Stimulated activated naive CD4-positive, alpha-beta T cell (primary cell): Measurements from ENCODE around the gene ZNF385A.
"Not testable (repeated sequence)": the region's sequence is repeated elsewhere in the genome, so short reads cannot be mapped to it uniquely, and the experiment has no call there.

Source experiments
- DNase-seq, 6 experiments: peaks; one replicate each; lab custom pipeline; 2025; lab: John Stamatoyannopoulos, UW

The ZNF385A gene

DNA sequence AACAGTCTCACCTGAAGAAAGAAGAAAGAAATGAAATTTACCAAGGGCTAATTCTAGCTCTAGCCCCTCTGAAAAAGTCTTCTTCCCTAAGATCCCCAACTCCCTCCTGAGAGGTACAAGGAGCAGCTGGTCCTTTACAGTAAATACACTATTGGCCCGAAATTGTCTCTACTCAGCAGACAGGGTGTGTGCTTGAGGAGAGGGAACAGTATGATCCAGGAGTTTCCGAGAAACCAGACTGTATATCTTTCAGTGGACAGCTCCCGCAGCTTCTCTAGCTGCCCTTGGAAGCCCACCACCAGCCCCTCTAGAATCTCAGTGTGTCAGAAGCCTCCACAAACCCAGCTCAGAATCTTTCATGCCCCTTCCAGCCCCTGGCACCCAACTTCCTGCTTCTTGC, 28.3 kb downstream of the ZNF385A start:
- no peak for DNase-seq

- DNase-seq = no peak
Observed at GRCh38 chr12:54355104-54355815, 29.3 kb downstream of the ZNF385A start.

GRCh38 chr12:54354271-54354670, 30.3 kb downstream of the ZNF385A start:
- not testable (repeated sequence) for DNase-seq

DNA sequence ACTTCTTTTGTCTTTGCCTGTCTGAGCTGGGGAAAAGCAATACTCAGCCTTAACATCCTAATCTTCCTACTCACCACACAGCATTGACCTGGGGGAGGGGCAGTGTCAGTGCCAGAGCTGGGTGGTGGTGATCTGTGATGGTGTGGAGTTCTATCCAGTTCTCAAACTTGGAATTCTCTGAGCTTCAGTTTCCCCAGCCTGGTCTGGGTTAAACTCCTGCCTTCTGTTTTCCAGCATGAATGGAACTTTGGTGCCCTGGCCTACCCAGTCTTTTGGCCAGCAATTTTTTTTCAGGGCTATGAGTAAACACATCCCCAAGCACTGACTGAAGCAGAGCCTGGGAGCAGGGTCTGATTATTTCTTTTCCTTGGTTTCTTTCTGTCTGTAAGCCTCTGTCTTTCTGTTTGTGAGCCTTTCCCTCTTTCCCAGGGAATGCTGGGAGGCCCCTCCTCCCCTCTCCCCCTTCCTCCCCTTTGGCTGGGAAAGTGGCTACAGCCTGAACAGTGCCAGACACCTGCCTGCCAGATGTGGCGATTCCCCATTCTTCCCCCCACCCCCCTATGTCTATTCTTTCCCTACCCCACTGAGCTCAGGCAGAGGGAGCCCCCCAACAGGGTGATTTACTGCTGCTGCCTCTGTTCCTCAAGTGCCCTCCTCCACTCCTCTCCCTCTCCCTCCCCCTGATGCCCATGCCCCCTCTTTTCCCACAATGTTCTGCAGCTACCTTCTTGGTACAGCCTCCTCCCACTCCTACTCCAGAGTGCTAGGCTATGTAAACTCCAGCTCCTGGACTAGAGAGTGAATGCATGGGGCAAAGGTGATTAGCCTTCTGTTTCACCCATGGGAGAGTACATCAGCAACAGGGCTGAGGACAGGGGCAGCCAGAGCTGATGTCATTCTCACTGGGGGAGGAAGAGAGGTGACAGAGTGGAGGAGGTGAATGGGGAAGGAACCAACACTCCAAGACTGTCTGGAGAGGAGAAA, 31.4 kb downstream of the ZNF385A start:
- DNase-seq = no peak

DNA sequence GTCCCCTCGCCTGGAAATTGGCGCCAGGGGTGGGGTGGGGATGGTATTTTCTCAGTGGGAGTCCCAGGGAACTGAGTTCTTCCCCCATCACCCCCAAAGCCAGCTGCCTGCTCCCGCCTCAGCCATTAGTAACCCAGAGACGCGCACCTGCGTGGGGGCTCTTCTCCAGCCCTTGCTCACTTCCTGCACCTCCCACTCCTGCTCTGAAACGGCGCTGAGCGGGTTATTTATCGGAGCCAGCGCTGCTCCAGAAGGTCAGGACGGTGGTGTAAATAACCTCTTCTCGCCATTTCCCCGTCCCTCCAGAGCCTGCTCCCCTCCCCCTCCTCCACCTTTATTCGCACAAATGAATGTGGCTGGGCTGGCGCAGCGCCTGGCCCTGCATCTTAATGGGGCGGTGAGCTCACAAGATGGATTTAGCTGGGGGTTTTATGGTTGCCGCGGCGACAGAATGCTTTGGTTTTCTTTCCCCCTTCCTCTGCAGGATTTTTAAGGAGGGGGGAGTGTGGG, 32.5 kb downstream of the ZNF385A start:
- peak in 4 of 6 experiments; percentile 4 to 25 (median 22) for DNase-seq

DNA sequence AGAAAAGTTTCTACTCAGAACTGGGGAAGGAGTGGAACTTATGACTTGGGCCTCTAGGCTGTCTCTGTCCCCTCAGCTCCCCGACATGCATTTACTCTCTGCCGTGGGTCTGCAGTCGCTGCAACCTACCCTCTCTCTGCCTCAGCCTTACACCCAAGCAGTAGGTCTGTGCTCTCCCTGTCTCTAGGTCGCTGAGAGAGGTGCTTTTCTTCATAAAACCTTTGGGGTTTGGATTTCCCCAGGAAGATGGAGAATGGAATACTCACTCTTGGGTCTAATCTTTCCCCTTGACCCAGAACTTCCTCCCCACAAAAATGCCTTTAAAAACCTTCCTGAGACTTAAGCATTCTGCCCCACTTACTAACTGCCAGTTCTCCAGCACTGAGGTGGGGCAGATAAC, 33.2 kb downstream of the ZNF385A start:
- DNase-seq = no peak

DNA sequence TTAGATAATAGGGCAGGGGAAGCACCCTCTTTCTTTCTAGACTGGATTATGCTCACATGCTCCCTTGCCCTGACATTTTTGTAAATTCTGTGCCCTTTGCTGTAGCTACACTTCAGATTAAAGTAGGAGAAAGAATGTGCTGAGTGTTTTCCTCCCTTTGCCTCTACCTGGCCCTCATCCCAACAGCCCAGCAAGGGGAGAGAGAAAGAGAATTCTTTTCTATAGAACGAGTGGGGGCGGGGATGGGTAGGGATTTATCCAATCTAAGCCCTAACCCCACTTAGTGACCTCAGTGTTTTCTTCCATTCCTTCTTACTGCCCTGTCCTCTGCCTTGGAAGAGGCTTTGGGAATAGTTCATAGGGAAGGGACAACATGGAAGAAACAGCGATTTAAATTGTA, 33.8 kb downstream of the ZNF385A start:
- DNase-seq = no peak

- DNase-seq = no peak
Observed at GRCh38 chr12:54349679-54350078, 34.9 kb downstream of the ZNF385A start.

DNA sequence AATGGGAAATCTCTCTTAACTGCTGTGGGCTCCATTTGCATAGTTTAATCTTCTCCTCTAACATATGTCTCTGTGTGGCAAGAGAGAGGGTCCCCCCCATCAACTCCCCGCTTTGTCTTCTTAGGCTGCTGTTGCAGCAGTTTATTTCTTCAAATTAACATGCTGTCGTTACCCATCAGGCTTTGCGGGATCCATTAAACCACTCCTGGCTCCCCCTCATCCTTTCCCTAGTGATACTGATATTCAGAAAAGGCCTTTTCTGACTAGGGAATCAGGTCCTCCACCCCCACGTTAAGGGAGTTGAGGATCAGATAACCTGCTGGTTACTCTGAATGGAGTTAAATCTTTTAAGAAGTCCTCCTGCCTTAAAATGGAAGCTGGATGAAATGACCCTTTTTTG, 35.5 kb downstream of the ZNF385A start:
- no peak for DNase-seq

DNA sequence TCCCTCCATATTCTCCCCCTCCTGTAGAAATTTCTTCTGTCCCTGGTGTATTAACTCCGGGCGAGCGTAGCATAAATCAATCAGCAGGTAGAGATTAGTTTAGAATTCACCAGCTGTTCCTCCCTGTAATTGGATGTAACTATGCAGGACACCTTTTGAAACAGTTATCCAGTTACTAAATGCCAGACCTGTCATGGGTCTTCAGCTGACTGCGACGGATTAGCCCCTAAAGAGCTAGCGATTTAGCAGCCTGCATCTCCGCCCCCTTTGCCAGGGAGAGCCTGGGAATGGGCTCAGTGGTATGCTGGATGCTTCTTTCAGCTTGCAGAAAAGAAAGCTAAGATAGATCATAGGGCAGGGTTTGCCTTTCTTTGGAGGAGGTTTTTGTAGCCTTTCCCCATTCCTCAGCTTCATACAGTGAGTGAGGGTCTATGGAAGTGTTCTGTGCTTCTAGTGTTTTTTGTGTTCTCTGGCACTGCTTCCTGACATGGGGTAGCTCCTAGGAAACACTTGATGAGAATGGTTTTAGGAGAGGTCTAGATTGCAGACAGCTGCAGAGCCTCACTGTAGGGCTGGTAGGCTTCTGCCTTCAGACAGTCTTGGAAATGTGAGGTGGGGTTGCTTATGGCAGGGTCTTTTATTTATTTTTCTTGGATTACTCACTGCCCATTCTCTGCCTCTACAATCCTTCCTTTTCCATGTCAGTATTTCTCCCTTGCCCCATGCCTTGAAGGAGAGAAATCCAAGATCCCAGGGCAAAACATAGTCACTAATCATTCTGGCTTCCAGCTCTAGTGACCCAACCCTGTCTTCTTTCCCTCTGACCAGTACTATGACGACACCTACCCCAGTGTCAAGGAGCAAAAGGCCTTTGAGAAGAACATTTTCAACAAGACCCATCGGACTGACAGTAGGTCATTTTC, 42.9 kb downstream of the ZNF385A start:
- no peak for DNase-seq

DNA sequence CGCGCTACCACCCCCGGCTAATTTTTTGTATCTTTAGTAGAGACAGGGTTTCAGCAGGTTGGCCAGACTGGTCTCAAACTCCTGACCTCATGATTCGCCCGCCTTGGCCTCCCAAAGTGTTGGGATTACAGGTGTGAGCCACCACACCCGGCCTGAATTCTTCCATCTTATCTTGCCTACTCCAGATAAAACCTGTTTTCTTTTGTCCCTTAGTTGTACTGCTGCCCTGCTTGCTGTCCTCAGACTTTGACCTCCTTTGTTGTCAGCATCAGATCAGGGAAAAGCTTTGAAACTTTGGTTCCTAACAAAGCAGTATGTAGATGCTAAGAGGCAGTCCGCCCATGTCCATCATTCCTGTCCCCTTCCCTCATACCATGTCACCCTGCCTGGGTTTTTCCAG, 43.7 kb downstream of the ZNF385A start:
- no peak for DNase-seq

DNA sequence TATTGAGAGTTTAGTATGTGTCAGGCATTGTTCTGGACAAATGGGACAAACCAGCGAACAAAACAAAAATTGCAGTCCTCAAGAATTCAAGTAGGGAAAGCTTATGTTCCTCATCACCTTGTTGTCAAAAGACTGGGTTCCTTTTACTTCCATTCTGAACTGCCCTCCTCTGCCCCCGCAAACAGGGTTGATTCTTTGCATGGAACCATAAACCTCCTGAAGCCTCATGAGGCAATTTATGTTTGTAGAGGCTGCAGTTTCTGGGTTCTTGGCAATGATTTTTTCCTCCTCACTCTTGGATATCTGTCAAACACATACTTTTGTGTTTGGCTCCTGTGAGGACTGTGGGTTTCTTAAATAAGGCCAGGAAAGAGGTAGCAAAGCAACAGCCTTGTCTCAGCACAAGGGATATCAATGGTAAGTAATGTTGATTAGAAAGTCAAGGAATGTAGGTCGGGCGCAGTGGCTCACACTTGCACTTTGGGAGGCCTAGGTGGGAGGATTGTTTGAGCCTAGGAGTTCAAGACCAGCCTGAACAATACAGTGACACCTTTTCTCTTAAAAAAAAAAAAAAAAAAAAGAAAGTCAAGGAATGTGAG, 45.7 kb downstream of the ZNF385A start:
- no peak for DNase-seq

DNA sequence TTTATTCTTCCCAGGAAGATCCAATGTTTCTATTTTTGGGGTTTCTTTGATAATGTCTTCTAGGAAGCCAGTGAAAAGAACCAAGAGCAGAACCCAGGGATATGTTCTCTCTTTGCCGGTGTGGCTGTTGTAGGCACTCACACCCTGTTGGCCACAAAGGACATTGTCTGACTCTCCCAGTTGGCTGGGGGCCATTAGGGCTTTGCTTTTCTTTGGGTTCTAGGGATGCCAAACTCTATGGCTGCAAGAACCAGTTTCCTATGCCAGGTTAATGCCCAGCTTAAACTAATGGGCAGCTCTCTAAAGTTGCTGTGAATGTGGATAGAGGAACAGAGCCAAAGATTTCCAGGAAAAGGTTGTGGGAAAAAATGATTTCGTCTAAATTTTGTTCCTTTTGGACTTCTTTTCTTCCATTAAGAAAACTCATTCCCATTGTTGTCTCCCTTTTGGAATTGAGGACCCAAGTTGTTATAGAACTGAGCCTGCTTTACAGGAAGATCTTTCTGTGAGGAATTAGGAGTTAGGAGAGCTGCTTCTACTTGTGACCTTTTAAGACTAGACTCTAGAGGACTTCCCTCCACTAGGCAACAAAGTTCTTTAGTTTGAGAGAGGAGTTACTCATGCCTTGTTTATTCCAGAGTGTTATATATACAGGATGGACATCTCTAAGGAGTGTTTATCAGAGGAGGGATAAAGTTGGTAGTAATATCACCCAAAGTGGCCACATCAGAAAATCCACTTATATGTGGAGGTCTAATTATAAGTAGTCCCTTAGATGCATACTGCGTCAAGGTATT, 46.5 kb downstream of the ZNF385A start:
- DNase-seq = no peak

DNA sequence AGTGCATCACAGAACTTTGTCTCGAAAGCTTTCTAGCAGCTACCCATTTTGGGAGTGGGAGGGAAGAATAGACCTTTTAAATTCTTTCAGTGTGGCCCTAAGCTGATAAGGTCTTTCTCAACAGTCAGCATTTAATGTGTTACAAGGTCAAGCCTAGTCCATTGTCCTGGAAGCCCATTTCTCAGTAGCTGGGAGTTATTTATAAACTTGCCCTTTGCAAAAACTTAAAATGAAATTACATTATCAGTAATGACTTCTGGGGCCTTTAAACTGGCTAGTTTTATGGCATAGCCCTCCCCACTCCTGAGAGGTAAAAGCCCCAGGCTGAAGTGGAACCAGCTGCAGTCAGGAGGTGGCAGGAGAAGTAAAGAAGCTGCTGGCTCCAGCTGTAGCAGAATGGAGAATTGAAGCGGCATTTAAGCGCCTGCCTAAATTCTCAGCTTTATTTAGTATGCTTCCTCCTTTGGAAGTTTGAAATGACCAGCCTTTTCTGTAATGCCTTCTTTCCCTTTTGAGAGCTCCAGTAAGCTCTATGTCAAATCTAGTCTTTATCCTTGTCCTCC, 47.2 kb downstream of the ZNF385A start:
- DNase-seq = no peak

DNA sequence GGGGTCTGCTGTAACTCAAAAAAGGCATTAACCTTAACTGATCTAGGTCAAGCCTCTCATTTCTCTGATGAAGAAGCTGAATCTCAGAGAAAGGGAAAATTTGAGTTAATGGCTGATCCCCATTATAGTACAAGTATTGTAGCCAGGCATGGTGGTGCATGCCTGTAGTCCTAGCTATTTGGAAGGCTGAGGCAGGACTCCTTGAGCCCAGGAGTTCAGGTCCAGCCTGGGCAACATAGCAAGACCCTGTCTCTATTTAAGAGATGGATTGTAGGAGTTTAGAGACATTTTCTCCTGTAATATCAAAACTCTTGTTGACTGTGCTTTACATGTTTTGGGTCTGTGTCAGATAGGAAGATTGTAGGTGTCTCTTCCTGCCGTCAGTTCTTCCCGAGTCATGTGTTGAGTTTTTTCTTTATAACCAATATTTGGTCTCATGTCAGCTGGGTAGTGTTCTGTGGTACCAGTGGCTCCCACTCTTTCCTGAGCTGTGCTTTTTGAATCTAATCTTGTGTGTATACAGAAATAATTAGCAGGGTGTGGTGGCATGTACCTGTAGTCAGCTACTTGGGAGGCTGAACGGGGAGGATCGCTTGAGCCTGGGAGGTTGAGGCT, 51.0 kb downstream of the ZNF385A start:
- DNase-seq = no peak

DNA sequence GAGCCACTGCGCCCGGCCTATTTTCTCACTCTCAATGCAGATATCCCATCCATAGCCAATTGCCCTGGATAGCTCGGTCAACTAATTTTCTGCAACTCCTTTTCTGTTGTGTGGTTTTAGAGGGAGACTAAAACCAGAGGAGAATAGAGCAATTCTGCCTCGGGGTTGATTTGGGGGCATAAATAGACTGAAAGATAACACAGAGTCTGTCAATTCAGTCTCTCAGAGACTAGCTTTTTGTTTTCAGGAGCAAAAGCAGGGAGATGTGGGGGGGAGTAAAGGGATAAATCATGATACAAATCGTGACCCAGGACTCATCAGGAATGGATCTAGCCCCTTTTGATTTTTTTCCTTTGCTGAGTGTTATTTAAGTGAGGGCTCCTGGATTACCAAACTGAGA, 53.1 kb downstream of the ZNF385A start:
- no peak for DNase-seq

GRCh38 chr12:54330442-54330841, 54.1 kb downstream of the ZNF385A start:
- DNase-seq = no peak

- no peak for DNase-seq
Observed at GRCh38 chr12:54329759-54330158, 54.8 kb downstream of the ZNF385A start.

DNA sequence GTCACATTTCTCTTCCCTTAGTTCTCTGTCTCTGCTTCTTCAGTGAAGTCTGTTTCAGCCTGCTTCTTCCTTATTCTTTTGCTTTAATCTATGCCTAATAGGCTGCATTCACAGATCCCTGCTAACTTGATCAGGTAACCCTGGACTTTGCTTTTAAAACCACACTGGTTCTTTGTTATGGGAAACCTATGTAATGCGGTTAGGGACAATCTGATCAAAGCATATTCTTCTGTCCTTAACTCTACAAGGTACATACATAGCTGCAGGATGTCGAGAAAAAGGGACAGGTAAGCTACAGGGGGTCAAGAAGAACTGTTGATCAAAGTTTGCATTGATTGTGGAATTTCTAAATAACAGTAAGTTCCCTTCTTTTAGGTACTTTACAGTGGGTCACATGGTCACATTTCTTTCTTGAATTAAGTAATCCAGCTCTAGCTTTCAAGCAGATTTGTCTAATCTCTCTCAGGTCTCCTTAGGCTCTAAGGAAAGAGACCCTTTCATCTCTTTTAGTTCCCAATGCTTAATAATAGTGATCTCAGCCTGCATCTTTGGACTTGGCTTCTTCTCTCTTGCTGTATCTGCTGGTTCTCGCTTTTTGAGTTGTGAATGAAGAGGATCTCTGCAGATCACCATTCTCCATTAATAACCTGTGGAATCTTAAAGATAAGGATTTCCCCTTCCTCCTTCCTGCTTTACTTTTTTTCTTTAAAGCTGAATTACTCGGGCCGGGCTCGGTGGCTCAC, 55.8 kb downstream of the ZNF385A start:
- DNase-seq = no peak
